HepG2 (cell line): ENCODE results near the gene CHMP1A. TPM values are rescaled to one million over a fixed set of nuclear protein-coding genes. Genes with fewer than 3 reads are reported as not detected.

Source experiments
- ATAC-seq: fragments of 200-7000 bp; cut with Tn5 transposase; 3 replicates; pipeline ENCODE4 v1.9.1; 2020; ENCODE audit warnings: mild to moderate bottlenecking, moderate library complexity
- BruUV-seq: library from RNA; stranded (reverse); fragments of 400-500 nt; replicated peaks from 2 replicates; lab custom pipeline; 2021; lab: Mats Ljungman, UMichigan
- CTCF ChIA-PET: fragments of 300-600 bp; formaldehyde crosslinking; extraction: SDS; loops from one replicate; lab custom pipeline; 2021; ENCODE audit warnings: low total read pairs, inconsistent platforms, low intra/inter-chr PET ratio; lab: Yijun Ruan, JAX
- POLR2A ChIA-PET: fragments of 350-600 bp; sonication (Branson Sonifier 250); formaldehyde crosslinking; loops from one replicate; lab custom pipeline; 2020; ENCODE audit warnings: antibody characterized with exemption, inconsistent platforms; lab: Yijun Ruan, JAX
- DNase-seq: peaks from one replicate; pipeline ENCODE4 v3.0.0-alpha.2; 2015; ENCODE audit warnings: low spot score
- FAIRE-seq: peaks from 3 replicates; lab custom pipeline; 2011; peaks lifted over from hg19 to GRCh38; lab: Jason Lieb, UNC
- H2AFZ ChIP-seq: one replicate; pipeline ENCODE4 v1.6.1; 2011; ENCODE audit warnings: low read length, inconsistent platforms
- H3K27ac ChIP-seq: fragments of 300-600 bp; 3 replicates; pipeline ENCODE4 v1.8.0; 2011; ENCODE audit warnings: mixed run types, mild to moderate bottlenecking, mixed read lengths, low read length, inconsistent platforms; ENCODE audit not compliant: insufficient read depth; ENCODE audit errors: extremely low read length
- H3K27me3 ChIP-seq, 2 experiments: fragments of 200-600 bp in 1 of 2; 2 replicates in 1 of 2; 3 replicates in 1 of 2; pipeline versions ENCODE4 v1.6.0 to v1.8.0; 2011; ENCODE audit warnings: low read length in 2 of 2, mild to moderate bottlenecking in 2 of 2, moderate library complexity in 2 of 2, inconsistent platforms in 1 of 2; ENCODE audit not compliant: insufficient read depth in 2 of 2, control insufficient read depth in 1 of 2
- H3K36me3 ChIP-seq, 2 experiments: fragments of 200-600 bp in 1 of 2; replicated peaks in 1 of 2; 2 replicates in 1 of 2; 3 replicates in 1 of 2; pipeline versions ENCODE4 v1.5.1 to v1.8.0; 2011; ENCODE audit warnings: low read length in 2 of 2, inconsistent platforms in 1 of 2; ENCODE audit not compliant: insufficient read depth in 2 of 2, control insufficient read depth in 1 of 2
- H3K4me1 ChIP-seq: 2 replicates; pipeline ENCODE4 v1.5.1; 2012; ENCODE audit warnings: low read length, inconsistent platforms; ENCODE audit not compliant: insufficient read depth
- H3K4me2 ChIP-seq: 2 replicates; pipeline ENCODE4 v1.6.0; 2011; ENCODE audit warnings: low read depth, low read length, inconsistent platforms
- H3K4me3 ChIP-seq, 3 experiments: fragments of 200-600 bp in 1 of 3; sonication (generic), shearing (Covaris generic) in 1 of 3; replicated peaks in 1 of 3; 2 replicates each; pipeline ENCODE4 v1.5.1; 2011 to 2016; ENCODE audit warnings: low read length in 3 of 3, inconsistent platforms in 2 of 3, low read depth in 2 of 3, mild to moderate bottlenecking in 2 of 3, control low read depth in 1 of 3, mixed read lengths in 1 of 3; ENCODE audit not compliant: insufficient read depth in 1 of 3
- H3K79me2 ChIP-seq: one replicate; pipeline ENCODE4 v1.6.1; 2011; ENCODE audit warnings: low read length, inconsistent platforms; ENCODE audit not compliant: insufficient read depth
- H3K9ac ChIP-seq: 2 replicates; pipeline ENCODE4 v1.6.0; 2011; ENCODE audit warnings: mild to moderate bottlenecking, low read depth, low read length, inconsistent platforms; ENCODE audit not compliant: insufficient read depth
- H3K9me3 ChIP-seq: 2 replicates; pipeline ENCODE4 v1.5.1; 2012; ENCODE audit warnings: mild to moderate bottlenecking, low read length
- H4K20me1 ChIP-seq: 2 replicates; pipeline ENCODE4 v1.6.0; 2011; ENCODE audit warnings: inconsistent platforms, mild to moderate bottlenecking, low read length, moderate library complexity; ENCODE audit not compliant: insufficient read depth
- CSRNP1 ChIP-seq: sonication (generic); formaldehyde crosslinking; IDR thresholded peaks from 2 replicates; pipeline ENCODE4 v1.8.1; 2023; ENCODE audit warnings: mild to moderate bottlenecking, missing genetic modification reagents
- GABPA ChIP-seq, 2 experiments: IDR thresholded peaks; 2 replicates each; pipeline ENCODE4 v1.6.1; 2011 to 2016; ENCODE audit warnings: low read depth in 2 of 2, low read length in 1 of 2, missing biosample characterization in 1 of 2, missing genetic modification characterization in 1 of 2
- GPN1 ChIP-seq: sonication (generic); formaldehyde crosslinking; IDR thresholded peaks from 2 replicates; pipeline ENCODE4 v1.5.1; 2020; ENCODE audit warnings: missing genetic modification reagents, borderline replicate concordance
- KAT2B ChIP-seq: fragments of 150-350 bp; IDR thresholded peaks from 2 replicates; pipeline ENCODE4 v1.6.1; 2014; ENCODE audit warnings: low read depth, low read length, borderline replicate concordance
- SIN3A ChIP-seq: IDR thresholded peaks from 2 replicates; pipeline ENCODE4 v1.6.1; 2011; ENCODE audit warnings: low read depth, mild to moderate bottlenecking, control low read depth, low read length, borderline replicate concordance
- SRY ChIP-seq: sonication (generic); formaldehyde crosslinking; IDR thresholded peaks from 2 replicates; pipeline ENCODE4 v1.8.0; 2022; ENCODE audit warnings: mild to moderate bottlenecking, missing genetic modification reagents
- TRIM24 ChIP-seq: sonication (generic); formaldehyde crosslinking; IDR thresholded peaks from 2 replicates; pipeline ENCODE4 v1.8.0; 2022; ENCODE audit warnings: mild to moderate bottlenecking, missing genetic modification reagents
- ZBTB38 ChIP-seq: sonication (generic); formaldehyde crosslinking; IDR thresholded peaks from 2 replicates; pipeline ENCODE4 v1.5.1; 2020; ENCODE audit warnings: mild to moderate bottlenecking, missing genetic modification reagents
- ZNF12 ChIP-seq: sonication (generic); formaldehyde crosslinking; IDR thresholded peaks from 2 replicates; pipeline ENCODE4 v1.5.0; 2020; ENCODE audit warnings: missing genetic modification reagents
- ZNF329 ChIP-seq: sonication (generic); formaldehyde crosslinking; IDR thresholded peaks from 2 replicates; pipeline ENCODE4 v1.9.0; 2021; ENCODE audit warnings: low read depth, mild to moderate bottlenecking, missing genetic modification reagents
- ZNF576 ChIP-seq: sonication (generic); formaldehyde crosslinking; IDR thresholded peaks from 2 replicates; pipeline ENCODE4 v1.4.0; 2020; ENCODE audit warnings: mild to moderate bottlenecking, missing genetic modification reagents
- ZNF737 ChIP-seq: sonication (generic); formaldehyde crosslinking; IDR thresholded peaks from 2 replicates; pipeline ENCODE4 v1.5.0; 2020; ENCODE audit warnings: missing genetic modification reagents, mild to moderate bottlenecking, borderline replicate concordance
- ZNF883 ChIP-seq: sonication (generic); formaldehyde crosslinking; IDR thresholded peaks from 2 replicates; pipeline ENCODE4 v1.5.1; 2020; ENCODE audit warnings: mild to moderate bottlenecking, missing genetic modification reagents; ENCODE audit errors: not compliant biosample characterization
- WGBS: methylation state at CpG from one replicate; pipeline ENCODE4 v1.1.6; 2017; ENCODE audit warnings: low lambda C conversion rate; 5-methylcytosine and 5-hydroxymethylcytosine counted together
- in situ Hi-C: cut with HindIII; loops from 2 replicates; pipeline ENCODE4 v1.10.0; 2017; ENCODE audit warnings: low pct_unique_long_range_greater_than_20kb; ENCODE audit not compliant: extremely low pct_ligation_motif_present
- intact Hi-C: fragments of 100-400 bp; cut with micrococcal nuclease; formaldehyde crosslinking; loops from one replicate; pipeline ENCODE4 v1.10.0; 2022; ENCODE audit not compliant: unreplicated experiment
- polyA plus RNA-seq, 8 experiments: library from polyadenylated mRNA; depleted of rRNA in 3 of 8; stranded (reverse) in 7 of 8; unstranded in 1 of 8; fragments of >200 nt; fragmentation: Illumina TruSeq in 4 of 8; extraction: Trizol in 4 of 8; gene quantifications; 2 replicates each; pipeline versions ENCODE4 v1.2.1 to v1.2.3, GENCODE V29; 2011 to 2016; ENCODE audit warnings: low read depth in 4 of 8, missing spikeins in 1 of 8, mixed read lengths in 1 of 8; ENCODE audit not compliant: insufficient read depth in 1 of 8
- total RNA-seq, 5 experiments: library from RNA; depleted of rRNA; stranded (reverse); fragments of >200 nt; fragmentation: Illumina TruSeq; extraction: Trizol; gene quantifications; 2 replicates each; pipeline ENCODE4 v1.2.3, GENCODE V29; 2016; ENCODE audit warnings: low read depth in 1 of 5
- TF ChIP-seq, protein P1 (sequence below): sonication (generic); formaldehyde crosslinking; IDR thresholded peaks from 2 replicates; pipeline ENCODE4 v1.5.0; 2020; ENCODE audit warnings: missing genetic modification reagents, mild to moderate bottlenecking, borderline replicate concordance
- TF ChIP-seq, protein P2 (sequence below): sonication (generic); formaldehyde crosslinking; IDR thresholded peaks from 2 replicates; pipeline ENCODE4 v1.5.0; 2020; ENCODE audit warnings: missing genetic modification reagents

CHMP1A gene
- total and polyA plus RNA-seq, 2 of the 13 experiments (the other 11 are each of a cell fraction or from before 2014, with no cell fraction given), result 69.4 to 73.3 TPM

- no peak overlapping the region for H3K4me2 ChIP-seq
- BruUV-seq, result no TSS peak
- TF ChIP-seq ZNF12 (CRISPR knock-in tag), result no peak
- TF ChIP-seq ZNF883, result peak; percentile 1
- peaks cover 7 to 17% of the 10 kb centered on the region in 2 experiments; a peak in 3 of 5 replicates for H3K27me3 ChIP-seq
- H3K36me3 ChIP-seq, result no peaks in the 10 kb centered on the region
- ATAC-seq, result no peak
- H3K4me1 ChIP-seq, result peaks cover 59% of the 10 kb centered on the region
- ChIA-PET POLR2A (no interaction called here), CTCF (interaction anchor here (1.3 to 2.6 kb wide), 2 partner anchors 24 kb away, joined by 3 to 34 read pairs; no protein-coding TSS in a partner anchor)
- in situ Hi-C loops, result no loop called here
- no peaks in the 10 kb centered on the region for H3K9me3 ChIP-seq
- FAIRE-seq, result no peak
- H3K27ac ChIP-seq, result no peak overlapping the region
- intact Hi-C loops, result no loop called here
- H4K20me1 ChIP-seq, result no peaks in the 10 kb centered on the region
- no peaks in the 10 kb centered on the region for H3K79me2 ChIP-seq
- no peak overlapping the region for H3K9ac ChIP-seq
- H2AFZ ChIP-seq, result no peak overlapping the region
- DNase-seq, result no peak
- H3K4me3 ChIP-seq, result no peak overlapping the region
- whole genome bisulfite sequencing, result 46% methylated on average over 6 of the region's 6 CpGs
These were observed 40.5 kb downstream of the CHMP1A start for GRCh38 chr16:89617036-89617435.

DNA sequence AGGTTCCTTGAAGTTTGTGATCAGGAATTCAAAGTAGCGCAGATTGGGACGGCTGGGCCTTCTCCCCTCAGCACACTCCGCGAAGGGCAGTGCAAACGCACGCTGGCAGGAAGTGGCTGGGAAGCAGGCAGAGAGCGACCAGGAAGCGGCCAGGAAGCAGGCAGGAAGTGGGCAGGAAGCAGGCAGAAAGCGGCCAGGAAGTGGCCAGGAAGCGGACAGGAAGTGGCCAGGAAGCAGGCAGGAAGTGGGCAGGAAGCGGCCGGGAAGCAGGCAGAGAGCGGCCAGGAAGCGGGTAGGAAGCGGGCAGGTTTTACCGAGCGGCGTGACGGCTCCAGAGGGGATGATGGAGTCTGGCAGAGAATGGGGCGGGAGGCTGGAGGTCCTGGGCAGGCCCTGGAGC is 40.9 kb downstream of the CHMP1A start:
- WGBS, result 90% methylated on average over 20 of the region's 20 CpGs
- ChIA-PET POLR2A (no interaction called here), CTCF (interaction anchor here (2.6 kb wide), 1 partner anchor 24 kb away, joined by 34 read pairs; no protein-coding TSS in a partner anchor)
- DNase-seq (no peak), ATAC-seq (no peak), FAIRE-seq (no peak)
- no peaks in the 10 kb centered on the region for H4K20me1 ChIP-seq
- peaks cover 7 to 17% of the 10 kb centered on the region in 2 experiments; a peak in 3 of 5 replicates for H3K27me3 ChIP-seq
- H3K27ac ChIP-seq, result no peak overlapping the region
- no peak overlapping the region for H3K4me2 ChIP-seq
- BruUV-seq, result no TSS peak
- H2AFZ ChIP-seq, result no peak overlapping the region
- H3K79me2 ChIP-seq, result no peaks in the 10 kb centered on the region
- no peak overlapping the region for H3K9ac ChIP-seq
- H3K9me3 ChIP-seq, result no peaks in the 10 kb centered on the region
- in situ Hi-C loops (no loop called here), intact Hi-C loops (no loop called here)
- no peak overlapping the region; a peak in 1 of 6 replicates for H3K4me3 ChIP-seq
- H3K36me3 ChIP-seq, result no peaks in the 10 kb centered on the region
- H3K4me1 ChIP-seq, result peaks cover 54% of the 10 kb centered on the region
- no peak for TF ChIP-seq ZNF576 (CRISPR knock-in tag)
- TF ChIP-seq CSRNP1 (CRISPR knock-in tag), result no peak
- TF ChIP-seq, protein P1, sequence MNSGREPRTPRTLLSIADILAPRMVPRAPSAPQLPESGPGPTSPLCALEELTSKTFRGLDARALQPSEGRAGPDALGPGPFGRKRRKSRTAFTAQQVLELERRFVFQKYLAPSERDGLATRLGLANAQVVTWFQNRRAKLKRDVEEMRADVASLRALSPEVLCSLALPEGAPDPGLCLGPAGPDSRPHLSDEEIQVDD (CRISPR knock-in tag), result no peak
- TF ChIP-seq GABPA (IDR thresholded peaks at IDR 0.05; ENCODE audit: low read depth, low read length), result peak; percentile 73
- TF ChIP-seq GABPA (CRISPR knock-in tag; IDR thresholded peaks at IDR 0.05; ENCODE audit: low read depth), result peak; percentile 78
- no peak for TF ChIP-seq SRY (CRISPR knock-in tag)
- no peak for TF ChIP-seq ZNF329 (CRISPR knock-in tag)
- TF ChIP-seq, protein P2, sequence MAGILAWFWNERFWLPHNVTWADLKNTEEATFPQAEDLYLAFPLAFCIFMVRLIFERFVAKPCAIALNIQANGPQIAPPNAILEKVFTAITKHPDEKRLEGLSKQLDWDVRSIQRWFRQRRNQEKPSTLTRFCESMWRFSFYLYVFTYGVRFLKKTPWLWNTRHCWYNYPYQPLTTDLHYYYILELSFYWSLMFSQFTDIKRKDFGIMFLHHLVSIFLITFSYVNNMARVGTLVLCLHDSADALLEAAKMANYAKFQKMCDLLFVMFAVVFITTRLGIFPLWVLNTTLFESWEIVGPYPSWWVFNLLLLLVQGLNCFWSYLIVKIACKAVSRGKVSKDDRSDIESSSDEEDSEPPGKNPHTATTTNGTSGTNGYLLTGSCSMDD (CRISPR knock-in tag), result no peak
- TF ChIP-seq SIN3A, result no peak
- TF ChIP-seq GPN1 (CRISPR knock-in tag), result no peak
- TF ChIP-seq KAT2B, result no peak
- 0 out of 2 replicates have a peak, but pooled peaks have one; percentile 13 for TF ChIP-seq TRIM24 (CRISPR knock-in tag)
- no peak for TF ChIP-seq ZNF737 (CRISPR knock-in tag)
- TF ChIP-seq ZBTB38 (CRISPR knock-in tag), result peak; percentile 99
